GM21619 (cell line): ENCODE results near the gene GPR3.
"Not testable (repeated sequence)": the region's sequence is repeated elsewhere in the genome, so short reads cannot be mapped to it uniquely, and the experiment has no call there.

Experiments
- ATAC-seq: cut with Tn5 transposase; IDR thresholded peaks from one replicate; pipeline ENCODE4 v1.9.1; 2021; ENCODE audit not compliant: unreplicated experiment

GPR3 gene

DNA sequence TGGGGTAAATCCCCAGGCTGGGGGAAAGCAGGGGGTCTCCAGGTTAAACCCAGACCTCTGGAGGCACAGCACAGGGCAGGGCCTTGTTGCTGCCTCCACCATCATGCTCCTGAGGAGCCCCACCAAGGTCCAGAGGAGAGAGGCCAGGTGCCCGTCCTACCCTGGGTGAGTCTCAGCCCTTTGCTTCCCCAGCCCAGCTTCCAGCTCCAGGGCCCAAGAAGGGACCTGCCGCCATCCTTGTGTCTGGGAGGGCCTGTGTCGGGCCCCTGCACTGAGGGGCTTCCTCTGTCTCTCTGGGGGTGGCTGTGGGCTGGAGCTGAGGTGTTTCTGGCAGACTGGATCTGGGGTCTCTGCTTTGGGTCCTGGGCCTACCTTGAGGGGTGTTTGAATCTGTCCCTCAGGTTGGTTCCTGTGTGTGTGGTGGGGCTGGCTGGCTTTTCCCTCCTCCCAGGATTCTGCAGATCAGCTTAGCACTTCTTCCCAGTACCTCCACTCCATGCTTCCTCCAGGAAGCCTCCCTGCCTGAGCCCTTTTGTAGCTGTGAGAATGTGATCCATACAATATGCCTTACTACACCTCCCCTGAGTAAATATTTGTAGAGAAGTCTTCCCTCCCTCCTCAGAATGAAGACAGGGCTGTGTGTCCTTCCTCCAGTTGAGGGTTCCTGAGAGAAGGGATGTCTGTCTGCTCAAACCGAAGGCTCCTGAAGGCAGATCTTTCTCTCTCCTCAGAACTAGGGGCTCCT is 6.2 kb downstream of the GPR3 start:
- no peak for ATAC-seq

GRCh38 chr1:27399251-27400025 is 7.0 kb downstream of the GPR3 start:
- no peak for ATAC-seq

- ATAC-seq = no peak
Observed at GRCh38 chr1:27400082-27400962, 7.9 kb downstream of the GPR3 start.

DNA sequence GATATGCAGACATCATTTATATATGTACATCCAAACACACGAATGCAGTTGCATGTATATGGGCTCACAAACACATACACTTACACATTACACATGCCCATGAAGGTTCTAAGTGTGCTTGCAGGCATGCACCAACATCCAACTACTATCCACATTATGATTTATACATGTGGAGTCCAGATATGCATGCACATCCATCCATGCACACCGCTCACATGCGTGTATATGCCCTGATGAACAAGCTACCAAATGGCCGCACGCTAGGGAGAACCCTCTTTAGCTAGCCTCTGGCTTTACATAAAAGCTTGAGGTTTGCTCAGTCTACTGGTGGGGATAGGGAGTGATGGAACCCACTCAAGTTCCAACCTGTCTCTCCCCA is 8.5 kb downstream of the GPR3 start:
- no peak for ATAC-seq

DNA sequence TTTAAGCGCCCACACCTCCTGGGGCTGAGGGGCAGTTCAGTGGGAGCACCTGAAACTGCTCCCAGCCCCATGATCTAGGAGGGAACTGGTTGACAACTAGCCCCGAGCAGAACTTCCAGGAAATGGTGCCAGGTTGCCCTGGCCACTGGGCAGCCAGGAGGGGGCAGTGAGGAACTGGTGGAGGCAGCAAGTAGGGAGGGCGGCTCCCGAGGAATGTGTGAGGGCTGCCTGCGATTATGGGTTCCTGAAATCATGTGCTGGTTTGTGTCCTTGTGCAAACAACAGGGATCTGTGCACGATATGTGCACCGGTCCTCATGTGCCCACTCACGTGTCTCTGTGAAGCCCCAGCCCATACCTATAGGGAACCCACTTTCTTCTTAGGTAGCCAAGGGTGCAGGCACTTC is 9.9 kb downstream of the GPR3 start:
- no peak for ATAC-seq

DNA sequence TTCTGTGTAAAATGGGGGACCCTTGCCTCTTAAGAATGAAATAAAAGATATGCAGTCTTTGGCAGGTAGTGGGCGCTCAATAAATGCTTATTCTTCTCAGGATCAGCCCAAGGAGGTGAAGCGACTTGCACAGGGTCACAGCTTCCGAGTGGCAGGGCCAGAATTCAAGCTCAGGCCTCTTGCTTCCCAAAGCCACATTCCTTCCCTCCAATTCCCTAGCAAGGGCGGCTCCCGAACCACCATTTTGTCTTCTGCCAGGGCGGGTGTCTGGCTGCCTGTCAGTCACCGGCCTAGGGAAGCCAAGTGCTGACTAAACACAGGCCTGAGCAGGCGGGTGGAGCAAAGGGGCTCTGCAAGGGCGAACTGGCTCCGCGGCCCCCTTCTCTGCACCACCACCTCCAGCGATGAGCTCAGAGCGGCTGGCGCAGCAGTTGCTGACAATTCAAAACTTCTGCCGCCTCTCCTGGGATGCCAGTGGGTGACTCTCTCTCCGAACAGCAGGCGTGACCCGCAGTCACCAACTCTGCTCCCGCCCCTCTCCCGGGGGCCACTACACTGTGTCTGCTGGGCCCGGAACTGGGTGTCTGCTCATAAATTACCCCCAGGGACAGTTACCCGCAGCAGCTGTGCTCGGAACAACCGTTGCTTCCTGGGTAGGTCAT is 10.8 kb downstream of the GPR3 start:
- peak; percentile 68 for ATAC-seq

GRCh38 chr1:27403931-27404330 is 11.5 kb downstream of the GPR3 start:
- no peak for ATAC-seq

GRCh38 chr1:27405074-27405473 is 12.7 kb downstream of the GPR3 start:
- ATAC-seq = no peak

- ATAC-seq = not testable (repeated sequence)
Observed at GRCh38 chr1:27405598-27406361, 13.4 kb downstream of the GPR3 start.

DNA sequence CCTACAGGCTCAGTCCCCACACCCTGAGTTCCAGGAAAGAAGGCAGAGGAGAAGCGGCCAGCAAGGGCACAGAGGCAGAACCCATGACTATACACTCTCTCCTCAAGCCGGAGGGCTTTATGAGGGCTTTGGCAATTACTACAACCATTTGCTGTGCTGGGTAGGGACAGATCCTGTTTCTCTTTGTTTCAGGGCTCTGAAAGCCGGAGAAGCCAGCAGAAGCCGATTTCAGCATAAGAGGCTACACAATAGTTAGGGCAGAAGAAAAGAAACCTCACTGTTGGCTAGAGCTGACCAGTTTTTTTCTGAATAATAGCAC is 13.9 kb downstream of the GPR3 start:
- ATAC-seq = no peak

- ATAC-seq = not testable (repeated sequence)
Observed at GRCh38 chr1:27406791-27407190, 14.4 kb downstream of the GPR3 start.

DNA sequence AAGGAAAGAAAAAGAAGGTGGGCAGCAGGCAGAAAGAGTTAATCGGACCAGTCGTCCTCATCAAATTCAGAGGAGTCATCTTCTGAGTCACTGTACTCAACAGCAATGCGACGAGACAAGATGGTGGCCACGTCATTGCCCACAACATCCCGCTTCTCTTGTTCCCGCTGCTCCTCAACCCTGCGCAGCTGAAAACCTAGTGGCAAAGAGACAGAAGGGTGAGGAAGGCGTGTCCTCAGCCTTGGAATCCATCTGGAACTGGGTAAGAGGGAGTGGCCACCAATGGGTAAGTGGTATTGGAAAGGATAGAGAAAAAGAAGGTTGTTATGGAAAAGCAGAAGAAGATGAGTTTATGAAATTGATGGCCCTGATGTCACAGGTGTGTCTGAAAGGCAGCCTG is 15.7 kb downstream of the GPR3 start:
- no peak for ATAC-seq

DNA sequence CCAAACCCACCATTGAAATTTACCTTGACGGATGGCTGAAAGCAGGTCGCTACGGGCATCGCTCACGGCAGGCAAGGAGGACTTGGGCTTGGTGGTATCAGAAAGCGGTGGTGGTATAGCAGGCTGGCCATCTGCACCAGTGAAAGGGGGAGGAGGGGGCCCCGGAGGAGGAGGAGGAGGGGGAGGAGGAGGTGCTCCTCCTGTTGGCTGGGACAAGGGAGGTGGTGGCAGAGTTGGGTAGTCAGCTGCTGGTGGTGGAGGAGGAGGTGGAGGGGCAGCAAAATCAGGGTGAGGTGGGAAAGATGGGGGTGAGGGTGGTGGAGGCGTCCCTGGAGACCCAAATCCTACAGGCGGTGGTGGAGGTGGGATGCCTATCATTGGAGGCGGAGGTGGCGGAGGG is 17.2 kb downstream of the GPR3 start:
- ATAC-seq = no peak

DNA sequence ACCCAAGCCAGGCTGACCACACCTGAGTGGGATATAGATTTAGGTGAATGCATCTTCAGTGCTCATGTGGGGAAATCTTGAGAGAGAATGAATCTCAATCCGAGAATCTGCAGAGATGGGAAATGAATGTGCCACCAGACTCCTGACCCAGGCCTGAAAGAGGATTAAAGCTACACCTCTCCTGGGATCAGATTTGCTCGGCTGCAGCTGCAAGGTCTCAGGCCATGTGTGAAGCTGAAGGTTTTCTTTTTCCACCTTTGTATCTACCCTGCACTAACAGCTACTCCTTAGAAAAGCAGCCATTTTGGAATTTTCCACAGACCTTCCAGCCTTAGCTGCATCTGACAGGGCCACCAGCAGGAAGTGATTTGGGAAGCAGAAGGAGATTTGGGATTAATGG is 18.3 kb downstream of the GPR3 start:
- ATAC-seq = no peak

DNA sequence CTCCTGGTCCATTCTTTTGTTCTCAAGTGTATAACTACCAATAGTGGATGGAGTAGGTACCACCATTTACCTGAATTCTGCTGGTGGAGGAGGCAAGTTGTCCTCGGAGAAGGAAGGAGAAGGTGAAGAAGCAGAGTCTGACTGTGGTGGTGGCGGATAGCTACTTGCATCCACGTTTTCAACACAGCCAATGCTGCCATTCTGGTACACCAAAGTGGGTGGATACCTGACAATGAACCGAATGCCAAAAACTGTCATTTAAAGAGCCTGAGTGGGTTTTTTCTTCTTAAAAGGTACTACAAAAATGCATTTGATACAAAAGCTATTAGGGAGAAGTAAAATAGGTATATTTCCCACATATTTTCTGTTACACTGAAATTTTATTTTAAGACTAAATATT is 20.1 kb downstream of the GPR3 start:
- ATAC-seq = no peak

DNA sequence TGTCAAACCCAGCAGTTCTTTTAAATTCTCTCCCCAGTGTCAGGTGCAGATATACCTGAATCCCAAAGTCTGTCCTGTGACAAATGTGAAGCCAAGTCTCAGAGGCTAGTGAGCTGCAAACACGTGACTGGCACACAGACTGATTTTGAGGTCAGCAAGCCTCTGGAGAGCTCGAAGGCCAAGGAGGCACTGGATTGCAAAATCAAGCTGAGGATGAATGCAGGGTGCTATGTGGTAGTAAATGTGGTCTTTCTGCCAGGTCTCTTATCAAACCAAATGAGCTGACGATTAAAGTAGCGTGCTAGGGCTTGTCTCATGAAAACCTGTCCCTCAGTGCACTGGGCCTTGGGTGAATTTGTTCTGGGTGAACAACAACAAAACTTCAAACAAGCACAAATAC is 20.6 kb downstream of the GPR3 start:
- no peak for ATAC-seq

DNA sequence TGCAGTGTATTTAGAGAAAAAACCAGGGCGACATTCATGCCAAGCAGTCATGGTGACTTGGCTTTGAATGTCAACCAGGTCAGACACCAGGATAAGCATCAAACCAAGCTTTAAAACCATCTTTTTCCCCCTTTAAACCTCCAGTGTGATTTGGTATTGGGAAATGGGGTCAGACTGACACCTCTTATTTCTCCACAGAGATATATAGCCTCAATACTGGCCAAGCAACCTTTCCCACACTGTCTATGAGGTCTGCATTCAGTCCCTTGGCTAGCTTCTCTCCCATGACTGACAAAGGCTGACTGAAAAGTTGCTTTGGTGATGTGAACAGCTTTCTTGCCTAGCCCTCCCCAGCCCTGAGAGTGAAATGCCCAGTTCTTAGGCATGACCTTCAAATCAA is 21.7 kb downstream of the GPR3 start:
- ATAC-seq = no peak

GRCh38 chr1:27416387-27417111 is 24.1 kb downstream of the GPR3 start:
- peak; percentile 43 for ATAC-seq

DNA sequence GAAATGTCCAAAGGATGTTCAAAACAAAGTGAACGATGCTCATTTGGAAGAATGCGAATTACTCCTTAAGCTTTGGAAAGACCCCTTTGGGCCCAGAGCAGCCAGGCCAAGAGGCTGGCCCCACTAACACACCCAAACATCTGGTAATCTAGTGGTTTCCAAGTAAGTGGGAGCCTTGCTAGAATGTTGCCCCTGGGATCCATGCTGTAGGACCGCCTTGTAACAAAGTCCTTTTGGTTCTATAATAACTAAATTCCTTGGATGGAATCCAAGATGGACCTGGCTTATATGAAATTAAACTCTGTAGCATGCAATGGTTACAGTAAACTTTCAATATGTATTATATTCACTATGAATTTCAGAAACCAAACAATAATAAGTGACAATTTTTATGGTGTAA is 25.3 kb downstream of the GPR3 start:
- ATAC-seq = no peak
